Measurements from ENCODE around the gene PDE4D.

PDE4D gene

DNA sequence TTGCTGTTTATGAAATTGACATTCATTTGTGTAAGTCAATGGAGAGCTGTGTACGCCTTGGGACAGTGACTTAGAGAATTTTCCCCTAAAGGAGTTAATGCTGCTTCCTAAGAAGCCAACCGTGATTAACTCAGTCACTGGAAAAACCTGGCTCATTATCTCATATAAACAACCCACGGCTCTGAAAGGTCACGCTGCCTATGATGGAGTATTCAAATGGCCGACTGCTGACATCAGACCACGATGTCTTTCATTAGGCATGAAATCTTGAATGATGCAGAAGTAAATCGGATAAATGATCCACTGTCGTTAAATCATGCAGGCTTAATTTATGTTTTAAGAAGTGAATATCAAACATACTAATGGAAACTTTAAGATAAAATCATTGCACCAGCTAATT is 706.9 kb downstream of the PDE4D start:
- DNase-seq (ENCODE audit: insufficient read length, low spot score) (no peak), FAIRE-seq (no peak)
- no peak for TF ChIP-seq CTCF (IDR thresholded peaks at IDR 0.05; ENCODE audit: insufficient read depth, missing control alignments)

- DNase-seq (ENCODE audit: insufficient read length, low spot score) (no peak), FAIRE-seq (no peak)
- TF ChIP-seq CTCF (IDR thresholded peaks at IDR 0.05; ENCODE audit: insufficient read depth, missing control alignments) = no peak
Measured at GRCh38 chr5:59185757-59186385, 707.7 kb downstream of the PDE4D start.

GRCh38 chr5:59184769-59185168 is 708.8 kb downstream of the PDE4D start:
- FAIRE-seq = no peak
- TF ChIP-seq CTCF (IDR thresholded peaks at IDR 0.05; ENCODE audit: insufficient read depth, missing control alignments) = no peak
- no peak for DNase-seq (ENCODE audit: insufficient read length, low spot score)

- FAIRE-seq (no peak), DNase-seq (ENCODE audit: insufficient read length, low spot score) (no peak)
- TF ChIP-seq CTCF (IDR thresholded peaks at IDR 0.05; ENCODE audit: insufficient read depth, missing control alignments) = no peak
Measured at GRCh38 chr5:59182760-59183159, 710.8 kb downstream of the PDE4D start.

GRCh38 chr5:59180515-59180914 is 713.0 kb downstream of the PDE4D start:
- no peak for FAIRE-seq
- TF ChIP-seq CTCF (IDR thresholded peaks at IDR 0.05; ENCODE audit: insufficient read depth, missing control alignments) = no peak
- DNase-seq (ENCODE audit: insufficient read length, low spot score) = no peak

DNA sequence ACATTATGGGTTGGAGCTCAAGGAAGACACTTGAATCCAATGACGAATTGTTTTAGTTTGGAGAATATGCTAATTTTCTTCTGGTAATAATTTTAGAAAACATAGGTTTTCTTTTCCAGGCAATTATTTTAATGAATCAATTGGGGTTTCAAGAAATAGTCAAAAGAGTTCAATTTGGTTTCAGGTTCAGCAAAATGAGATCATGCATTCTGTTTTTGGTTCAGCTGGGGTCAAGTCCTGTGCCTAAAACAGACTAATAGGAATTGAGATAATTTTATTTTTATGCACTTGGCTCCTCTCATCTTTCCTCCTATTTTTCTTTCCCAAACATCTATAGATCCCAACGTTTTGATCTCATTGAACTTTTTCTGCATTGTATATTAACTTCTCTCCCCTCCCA is 713.8 kb downstream of the PDE4D start:
- FAIRE-seq (no peak), DNase-seq (ENCODE audit: insufficient read length, low spot score) (no peak)
- TF ChIP-seq CTCF (IDR thresholded peaks at IDR 0.05; ENCODE audit: insufficient read depth, missing control alignments) = no peak

DNA sequence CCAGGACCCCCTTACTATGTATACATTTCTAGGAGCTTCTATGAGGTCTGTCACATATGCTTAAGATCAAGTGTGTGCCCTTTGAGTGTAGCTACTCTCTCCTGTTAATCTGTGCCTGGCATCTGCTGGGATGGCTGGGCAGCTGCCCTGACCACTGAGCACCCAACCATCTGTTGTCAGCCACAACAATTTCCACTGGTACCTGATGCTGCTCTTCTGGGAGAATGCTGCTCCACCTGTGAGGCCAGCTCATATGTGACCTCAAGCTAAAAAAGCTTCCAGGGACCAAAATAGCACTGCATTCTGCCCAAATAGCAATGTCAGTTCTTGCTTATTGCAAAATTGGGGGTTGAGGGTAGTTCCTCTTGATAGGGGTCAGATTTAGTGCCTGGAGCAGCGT is 715.0 kb downstream of the PDE4D start:
- FAIRE-seq (no peak), DNase-seq (ENCODE audit: insufficient read length, low spot score) (no peak)
- no peak for TF ChIP-seq CTCF (IDR thresholded peaks at IDR 0.05; ENCODE audit: insufficient read depth, missing control alignments)
